GM19193 (cell line): ENCODE measurements around the gene ZSCAN25.

ENCODE experiments used
- POLR2A ChIP-seq: IDR thresholded peaks from 4 replicates; pipeline ENCODE4 v1.6.1; 2011; ENCODE audit not compliant: insufficient read depth, insufficient read length; ENCODE audit errors: extremely low read depth

The ZSCAN25 gene

GRCh38 chr7:99674995-99675742, 58.4 kb downstream of the ZSCAN25 start:
- TF ChIP-seq POLR2A, result no peak

DNA sequence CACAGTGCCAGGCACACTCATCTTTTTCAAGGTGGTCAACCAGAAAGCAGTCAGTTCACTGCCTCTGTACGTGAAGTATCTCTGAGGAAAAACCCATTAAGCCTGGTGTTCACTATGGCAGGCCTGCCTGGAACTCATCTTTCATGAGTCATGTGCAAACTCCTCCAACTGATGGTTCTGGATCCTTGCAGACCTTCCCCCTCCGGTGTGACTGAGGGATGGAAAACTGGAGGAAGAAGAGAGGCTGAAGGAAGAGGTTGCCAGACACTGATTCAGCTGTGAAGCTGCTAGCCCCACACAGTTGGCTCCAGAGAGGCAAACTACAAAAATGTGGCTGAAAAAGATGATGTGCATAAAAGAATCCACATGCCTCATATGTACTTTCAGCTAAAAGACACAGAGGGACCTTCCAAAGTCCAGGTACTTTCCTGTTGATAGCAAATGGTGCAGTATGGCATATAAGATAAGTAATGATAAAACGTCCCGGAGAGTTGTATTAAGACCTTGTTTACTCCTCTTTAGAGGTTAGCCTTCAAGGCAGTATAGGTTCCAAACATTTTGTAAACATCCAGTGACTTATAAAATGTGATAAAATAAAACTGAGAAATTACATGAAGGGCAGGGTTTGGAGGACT, 60.4 kb downstream of the ZSCAN25 start:
- no peak for TF ChIP-seq POLR2A

GRCh38 chr7:99677648-99678045, 60.9 kb downstream of the ZSCAN25 start:
- no peak for TF ChIP-seq POLR2A

DNA sequence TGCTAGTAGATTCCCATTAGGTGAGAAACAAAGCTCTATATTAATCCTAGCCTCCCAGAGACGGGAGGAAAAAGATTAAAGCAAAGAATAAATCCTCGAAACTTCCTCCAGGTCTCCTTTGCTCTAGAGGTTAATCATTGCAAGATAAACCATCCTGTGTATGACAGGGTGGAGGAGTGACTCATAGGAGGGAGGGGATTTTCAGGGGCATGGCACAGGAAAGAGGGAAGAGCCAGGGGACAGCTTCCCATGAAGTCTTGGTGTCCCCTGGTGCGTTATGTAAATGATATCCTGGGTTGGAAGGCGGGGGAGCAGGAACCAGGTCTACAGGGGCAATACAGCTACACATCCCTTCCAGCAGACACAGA, 62.3 kb downstream of the ZSCAN25 start:
- no peak for TF ChIP-seq POLR2A

DNA sequence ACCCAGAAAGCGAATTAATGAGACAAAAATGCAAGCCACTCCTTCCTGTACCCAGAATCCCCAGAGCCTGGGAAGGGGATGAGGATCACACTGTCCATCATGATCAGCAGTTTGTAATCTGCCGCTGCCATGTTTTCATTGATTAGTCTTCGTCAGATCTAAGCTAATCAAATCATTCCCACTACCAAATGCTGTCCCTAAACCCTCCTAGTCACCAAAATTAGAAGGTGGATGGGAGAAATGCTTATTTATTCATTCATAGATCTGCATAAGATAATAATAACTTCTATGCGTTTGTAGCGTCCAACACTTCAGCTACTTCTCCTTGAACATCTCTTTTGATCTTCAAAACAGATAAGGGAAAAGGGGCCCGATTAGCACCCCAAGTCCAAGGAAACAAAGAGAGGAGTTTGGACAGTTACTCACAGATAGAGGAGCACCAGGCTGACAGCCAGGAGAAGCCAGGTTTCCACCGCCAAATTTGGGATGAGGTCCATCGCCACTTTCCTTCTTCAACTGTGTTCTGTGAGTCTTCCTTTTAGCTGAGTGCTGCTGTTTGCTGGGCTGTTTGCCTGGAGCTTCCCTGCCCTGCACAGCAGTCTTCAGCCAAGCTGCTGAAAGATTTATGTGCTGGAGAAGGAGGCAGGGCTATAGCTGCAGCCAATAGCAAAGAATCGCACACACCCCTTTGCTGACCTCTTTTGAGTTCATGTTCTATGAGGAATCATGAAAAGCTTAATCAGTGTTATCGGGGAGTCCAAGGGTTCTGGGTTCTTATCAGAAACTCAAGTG, 62.9 kb downstream of the ZSCAN25 start, which contains the start of gene CYP3A5:
Gene CYP3A5, minus strand, starts transcription at position 597 of the 792 bp plus-strand sequence. Its CDS starts 100 bp downstream, at position 497.
- TF ChIP-seq POLR2A, result no peak
